GM21717 (cell line): ENCODE measurements around the gene HAND1.
A peak's percentile ranks its signal among the peaks of the same experiment; 100 is the strongest.

Experiments used
- ATAC-seq: cut with Tn5 transposase; IDR thresholded peaks from one replicate; pipeline ENCODE4 v1.9.1; 2021; ENCODE audit warnings: mild to moderate bottlenecking, moderate library complexity; ENCODE audit not compliant: unreplicated experiment

The HAND1 gene

GRCh38 chr5:154506049-154506715 lies 28.2 kb upstream of the HAND1 start:
- ATAC-seq, result no peak

GRCh38 chr5:154505567-154505966 lies 27.5 kb upstream of the HAND1 start:
- no peak for ATAC-seq

DNA sequence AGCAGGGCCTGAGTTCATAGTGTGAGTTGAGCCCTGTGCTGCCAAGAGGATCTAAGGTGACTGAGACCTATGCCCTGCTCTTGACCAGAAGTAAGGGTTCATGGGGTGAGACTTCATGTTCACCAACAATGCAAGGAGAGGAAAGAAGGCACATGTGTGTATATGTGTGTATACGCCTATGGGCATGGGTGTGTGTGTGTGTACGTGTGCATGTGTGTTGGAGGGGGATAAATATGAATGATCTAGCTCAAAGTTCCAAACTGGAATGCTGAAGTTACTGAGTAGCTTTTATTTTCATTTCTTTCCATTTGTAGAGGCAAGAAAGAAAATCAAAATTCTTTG lies 25.6 kb upstream of the HAND1 start:
- no peak for ATAC-seq

GRCh38 chr5:154502180-154502579 lies 24.2 kb upstream of the HAND1 start:
- ATAC-seq, result no peak

GRCh38 chr5:154501566-154501965 lies 23.5 kb upstream of the HAND1 start:
- ATAC-seq, result no peak

GRCh38 chr5:154498994-154499393 lies 21.0 kb upstream of the HAND1 start:
- ATAC-seq, result no peak

GRCh38 chr5:154498591-154498990 lies 20.6 kb upstream of the HAND1 start:
- ATAC-seq, result no peak

DNA sequence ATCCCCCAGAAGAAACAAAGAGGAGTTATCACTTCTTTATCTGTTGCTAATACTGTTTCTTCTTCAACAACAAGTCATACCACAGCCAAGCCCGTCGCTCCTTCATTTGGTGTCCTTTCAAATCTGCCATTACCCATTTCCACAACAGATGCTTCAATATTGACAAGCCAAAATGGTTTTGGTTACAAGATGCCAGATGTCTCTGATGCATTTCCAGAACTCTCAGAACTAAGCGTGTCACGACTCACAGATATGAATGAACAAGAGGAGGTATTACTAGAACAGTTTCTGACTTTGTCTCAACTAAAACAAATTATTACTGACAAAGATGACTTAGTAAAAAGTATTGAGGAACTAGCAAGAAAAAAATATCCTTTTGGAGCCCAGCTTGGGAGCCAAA lies 16.0 kb upstream of the HAND1 start:
- ATAC-seq, result no peak

DNA sequence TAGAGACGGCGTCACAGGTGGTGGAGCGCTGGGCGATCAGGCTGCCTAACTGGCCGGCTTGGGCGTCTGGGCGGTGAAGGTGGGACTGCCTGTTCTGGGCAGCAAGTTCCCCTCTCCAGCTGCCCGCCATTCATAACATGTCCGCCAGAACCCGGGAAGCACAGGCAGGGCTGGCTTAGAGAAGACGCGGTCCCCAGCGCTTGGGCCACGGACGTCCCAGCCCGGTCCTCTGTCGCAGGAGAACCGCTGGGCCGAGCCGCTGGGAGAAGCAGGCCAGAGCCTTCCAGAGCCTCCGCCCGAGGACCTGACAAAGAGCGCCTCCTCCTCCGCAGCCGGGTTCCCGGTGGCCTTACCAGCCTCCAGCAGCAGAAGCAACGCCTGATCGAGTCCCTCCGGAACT lies 15.2 kb upstream of the HAND1 start:
- ATAC-seq, result no peak

- no peak for ATAC-seq
These were observed 13.9 kb upstream of the HAND1 start for GRCh38 chr5:154491941-154492340.

GRCh38 chr5:154487541-154487940 lies 9.5 kb upstream of the HAND1 start:
- peak; percentile 97 for ATAC-seq

- no peak for ATAC-seq
These were observed 8.4 kb upstream of the HAND1 start for GRCh38 chr5:154486427-154486866.

DNA sequence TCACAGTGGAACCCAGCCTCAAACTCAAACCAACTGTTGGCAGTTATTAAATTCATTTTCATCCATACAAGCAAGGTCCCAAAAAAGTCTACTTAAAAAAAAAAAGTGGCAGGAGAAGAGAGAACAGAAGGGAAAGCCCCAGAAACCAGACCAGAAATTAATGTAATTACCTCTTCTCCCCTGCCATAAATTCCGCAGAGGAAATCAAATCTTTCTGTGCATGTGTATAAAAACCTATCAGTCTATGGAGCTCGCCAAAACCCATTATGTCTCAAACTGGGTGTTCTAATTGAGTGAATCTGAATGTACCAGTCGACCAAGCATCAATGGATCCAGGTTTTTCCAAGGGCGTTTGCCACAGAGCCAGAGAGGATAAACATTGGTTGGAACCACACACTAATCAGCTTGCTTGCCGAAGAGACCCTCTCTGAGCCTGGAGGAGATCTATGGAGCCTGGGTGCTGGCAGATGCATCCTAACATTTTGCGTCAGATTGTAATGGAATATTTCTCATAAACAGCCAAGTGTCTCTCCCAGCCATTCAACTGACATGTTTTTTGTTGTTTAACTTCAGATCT lies 7.9 kb upstream of the HAND1 start:
- no peak for ATAC-seq

DNA sequence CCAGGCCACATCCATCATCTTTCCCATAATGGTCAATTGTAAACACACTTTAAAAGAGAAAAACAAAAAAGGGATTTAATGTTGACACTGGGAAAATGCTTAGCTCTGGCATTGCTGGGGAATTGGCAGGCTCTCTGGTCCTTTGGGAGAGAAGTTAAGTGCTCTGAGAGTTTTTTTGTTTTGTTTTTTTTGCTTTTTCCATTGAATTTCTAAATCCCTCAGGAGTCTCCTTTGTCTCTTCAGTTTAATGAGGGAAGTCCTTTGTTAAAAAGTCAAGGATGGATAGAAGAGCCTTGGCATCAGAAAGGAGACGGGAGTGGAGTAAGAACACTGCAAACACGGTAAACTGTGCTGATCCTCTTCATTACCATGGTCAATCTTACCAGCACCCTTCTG lies 7.1 kb upstream of the HAND1 start:
- no peak for ATAC-seq

- ATAC-seq, result no peak
These were observed 6.5 kb upstream of the HAND1 start for GRCh38 chr5:154484393-154485095.

GRCh38 chr5:154483654-154484392 lies 5.8 kb upstream of the HAND1 start:
- ATAC-seq, result no peak

GRCh38 chr5:154482528-154483449 lies 4.8 kb upstream of the HAND1 start:
- ATAC-seq, result no peak

DNA sequence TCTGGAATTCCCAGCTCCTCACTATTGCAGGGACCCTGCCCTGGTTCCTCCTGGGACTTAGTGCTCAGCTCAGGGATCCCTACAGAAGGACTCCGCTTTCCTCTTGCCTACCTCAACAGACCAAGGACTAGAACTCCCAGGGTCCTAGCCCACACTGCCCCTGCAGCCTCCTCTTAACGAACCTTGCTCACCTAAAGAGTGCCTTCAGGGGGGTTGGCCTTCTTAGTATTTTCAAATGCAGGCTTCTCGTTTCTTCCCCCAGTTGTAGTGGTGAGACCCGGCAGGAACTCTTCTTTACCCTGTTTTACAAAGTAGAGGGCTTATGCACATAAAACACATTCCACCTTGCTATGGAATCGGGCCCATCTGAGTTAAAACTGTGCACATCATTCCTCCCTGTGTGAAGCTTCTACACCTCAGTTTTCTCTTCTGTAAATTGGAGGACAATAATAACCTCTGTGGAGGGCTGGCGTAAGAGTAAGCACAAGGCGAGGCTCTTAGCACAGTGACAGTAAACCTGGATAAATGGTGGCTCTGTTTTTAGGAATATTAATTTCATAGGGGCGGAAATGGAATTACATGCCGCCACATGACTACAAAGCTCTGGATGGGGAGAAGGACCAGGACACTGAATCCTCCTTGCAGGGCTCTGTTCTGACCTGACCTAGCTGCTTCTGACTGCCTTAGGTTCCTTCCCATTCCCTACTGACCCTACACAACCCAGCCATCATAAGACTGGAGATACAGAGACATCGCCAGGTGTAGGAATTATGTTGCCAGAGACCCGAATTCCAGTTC lies 3.8 kb upstream of the HAND1 start:
- ATAC-seq, result no peak

- ATAC-seq, result no peak
These were observed 2.8 kb upstream of the HAND1 start for GRCh38 chr5:154480847-154481246.
